Astrocyte of the cerebellum (primary cell): ENCODE data around the gene AP2B1.

Experiments used
- DNase-seq: peaks from one replicate; pipeline ENCODE4 v3.0.0-alpha.2; 2011; ENCODE audit warnings: low read depth
- H3K4me3 ChIP-seq: 2 replicates; pipeline ENCODE4 v1.5.1; 2011; ENCODE audit warnings: mild to moderate bottlenecking, low read depth, low read length, moderate library complexity
- in situ Hi-C: cut with HindIII; loops from 2 replicates; pipeline ENCODE4 v1.10.0; 2017; ENCODE audit warnings: low sequenced_read_pairs
- TF ChIP-seq, protein P1 (sequence below): IDR thresholded peaks from 2 replicates; pipeline ENCODE4 v1.5.1; 2012; ENCODE audit warnings: low read length, low read depth, moderate library complexity, mild to moderate bottlenecking; ENCODE audit errors: missing control alignments

AP2B1 gene

DNA sequence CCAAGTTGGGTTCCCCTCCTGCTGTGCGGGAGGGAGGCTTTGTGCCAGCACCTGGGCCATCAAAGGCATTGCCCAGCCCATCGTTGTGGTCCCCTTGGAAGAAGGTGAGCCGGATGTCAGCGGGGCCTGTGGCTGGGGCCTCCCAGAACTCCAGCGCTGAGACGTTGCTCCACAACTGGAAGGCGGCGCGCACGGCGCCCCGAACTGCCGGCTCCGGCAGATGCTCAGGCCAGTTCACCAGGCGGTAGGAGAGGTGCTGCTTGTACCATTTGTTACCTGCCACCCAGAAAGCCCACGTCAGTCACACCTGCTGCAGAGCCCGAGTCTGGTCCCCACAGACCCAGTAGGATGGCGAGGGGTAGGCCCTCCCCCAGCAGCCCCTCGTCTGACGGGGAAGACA lies 186.0 kb downstream of the AP2B1 start:
- no peak overlapping the region for H3K4me3 ChIP-seq
- TF ChIP-seq, protein P1, sequence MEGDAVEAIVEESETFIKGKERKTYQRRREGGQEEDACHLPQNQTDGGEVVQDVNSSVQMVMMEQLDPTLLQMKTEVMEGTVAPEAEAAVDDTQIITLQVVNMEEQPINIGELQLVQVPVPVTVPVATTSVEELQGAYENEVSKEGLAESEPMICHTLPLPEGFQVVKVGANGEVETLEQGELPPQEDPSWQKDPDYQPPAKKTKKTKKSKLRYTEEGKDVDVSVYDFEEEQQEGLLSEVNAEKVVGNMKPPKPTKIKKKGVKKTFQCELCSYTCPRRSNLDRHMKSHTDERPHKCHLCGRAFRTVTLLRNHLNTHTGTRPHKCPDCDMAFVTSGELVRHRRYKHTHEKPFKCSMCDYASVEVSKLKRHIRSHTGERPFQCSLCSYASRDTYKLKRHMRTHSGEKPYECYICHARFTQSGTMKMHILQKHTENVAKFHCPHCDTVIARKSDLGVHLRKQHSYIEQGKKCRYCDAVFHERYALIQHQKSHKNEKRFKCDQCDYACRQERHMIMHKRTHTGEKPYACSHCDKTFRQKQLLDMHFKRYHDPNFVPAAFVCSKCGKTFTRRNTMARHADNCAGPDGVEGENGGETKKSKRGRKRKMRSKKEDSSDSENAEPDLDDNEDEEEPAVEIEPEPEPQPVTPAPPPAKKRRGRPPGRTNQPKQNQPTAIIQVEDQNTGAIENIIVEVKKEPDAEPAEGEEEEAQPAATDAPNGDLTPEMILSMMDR: no peak
- in situ Hi-C loops: no loop called here
- no peak for DNase-seq

DNA sequence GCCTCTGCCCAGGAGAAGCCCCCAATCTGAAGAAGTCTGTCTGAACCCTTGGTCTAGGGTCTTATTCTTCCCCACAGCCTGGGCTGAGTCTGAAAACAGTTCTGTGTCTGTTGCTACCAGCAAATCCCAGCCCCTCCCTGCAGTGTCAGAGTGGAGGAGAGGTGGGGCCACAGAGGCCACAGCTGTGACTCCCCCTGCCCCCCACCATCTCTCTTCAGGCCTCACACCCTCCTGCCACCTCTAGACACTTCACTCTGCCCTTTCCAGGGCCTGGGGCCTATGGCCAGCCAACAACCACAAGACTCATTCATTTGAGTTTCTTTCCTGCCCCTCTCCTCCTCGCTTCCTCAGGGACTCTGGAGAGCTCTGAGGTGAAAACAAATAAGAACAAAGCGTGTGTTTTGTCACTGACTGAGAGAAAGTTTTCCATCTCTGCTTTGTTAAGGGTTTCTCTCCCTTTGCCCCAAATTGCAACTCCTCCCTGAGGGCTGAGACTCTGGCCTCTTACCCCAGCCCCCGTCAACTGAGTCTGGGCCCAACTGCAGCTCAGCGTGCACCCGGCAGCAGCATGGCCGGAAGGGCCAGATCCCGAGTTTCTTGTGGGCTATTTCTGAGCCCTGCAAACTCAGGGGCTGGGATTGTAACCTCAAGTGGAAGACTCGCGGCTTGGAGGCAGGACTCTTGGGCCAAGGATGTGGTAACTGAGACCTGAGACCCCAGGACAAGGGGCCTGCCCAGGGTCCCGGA lies 186.7 kb downstream of the AP2B1 start:
- in situ Hi-C loops: no loop called here
- DNase-seq: no peak
- H3K4me3 ChIP-seq: no peak overlapping the region
- TF ChIP-seq, protein P1: no peak

DNA sequence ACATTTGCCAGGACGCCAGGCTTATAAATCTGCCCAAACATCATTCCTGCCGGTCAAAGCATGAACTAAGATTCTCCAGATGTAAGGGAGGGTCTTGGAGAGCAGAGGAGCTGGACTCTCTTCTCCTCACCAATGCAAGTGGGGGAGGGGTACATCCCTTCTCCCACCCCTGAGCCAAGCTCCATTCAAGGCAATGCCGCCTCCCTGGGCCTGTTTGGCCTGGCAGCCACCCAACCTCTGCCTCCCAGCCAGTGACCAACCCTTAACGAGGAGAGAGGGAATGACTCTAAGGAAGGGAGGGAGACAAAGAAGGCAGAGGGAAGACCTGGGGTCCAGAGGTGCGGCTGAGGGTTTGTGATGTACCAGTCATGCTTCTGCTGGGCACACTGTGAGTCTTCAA lies 187.4 kb downstream of the AP2B1 start:
- in situ Hi-C loops: no loop called here
- DNase-seq: peak; percentile 37
- no peak overlapping the region for H3K4me3 ChIP-seq
- TF ChIP-seq, protein P1: no peak

DNA sequence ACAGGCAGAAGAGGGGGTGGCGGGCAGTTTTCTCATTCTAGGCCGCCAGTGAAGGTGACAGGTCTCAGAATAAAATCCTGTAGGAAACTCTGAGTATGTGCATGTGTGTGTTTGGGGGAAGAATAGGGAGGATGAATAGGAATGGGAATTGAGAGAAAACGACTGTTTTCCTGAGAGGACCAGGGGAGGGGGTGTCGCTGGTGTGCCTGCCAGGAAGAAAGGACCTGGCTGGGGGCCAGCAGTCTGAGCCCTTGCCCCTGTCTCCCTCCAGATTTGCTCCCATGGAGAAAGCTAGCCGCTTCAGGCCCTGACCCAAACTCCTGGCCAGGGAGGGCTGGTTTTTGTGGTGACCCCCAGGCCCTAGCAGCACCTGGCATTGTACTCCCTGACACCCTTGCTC lies 187.9 kb downstream of the AP2B1 start:
- DNase-seq: no peak
- H3K4me3 ChIP-seq: no peak overlapping the region
- in situ Hi-C loops: no loop called here
- TF ChIP-seq, protein P1: no peak

DNA sequence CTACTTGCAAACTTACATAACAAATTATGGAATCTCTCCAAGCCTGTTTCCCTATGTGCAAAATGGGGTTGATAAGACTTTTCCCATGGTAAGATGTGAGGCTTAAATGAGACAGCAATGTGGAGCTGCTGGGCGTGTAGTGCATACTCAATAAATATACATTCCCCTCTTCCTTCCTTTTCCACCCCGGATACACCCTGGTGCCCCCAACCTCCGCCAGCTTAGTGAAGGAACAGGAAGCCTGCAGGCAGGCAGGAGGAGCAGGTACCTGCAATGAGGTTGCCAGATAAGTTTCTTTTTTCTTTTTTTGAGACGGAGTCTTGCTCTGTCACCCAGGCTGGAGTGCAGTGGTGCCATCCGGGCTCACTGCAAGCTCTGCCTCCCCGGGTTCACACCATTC lies 188.5 kb downstream of the AP2B1 start:
- DNase-seq: no peak
- no peak overlapping the region for H3K4me3 ChIP-seq
- in situ Hi-C loops: no loop called here
- TF ChIP-seq, protein P1: no peak
